Adrenal gland (tissue), 5 donors: ENCODE results near the gene HOTAIR.

Experiments used
- POLR2A ChIP-seq, 2 donors: fragments of 450-650 bp; IDR thresholded peaks; one replicate each; pipeline ENCODE4 v1.6.1; 2017; ENCODE audit warnings: antibody characterized with exemption in 2 of 2, mild to moderate bottlenecking in 2 of 2, moderate library complexity in 1 of 2
- TF ChIP-seq, protein P1 (sequence below), 6 experiments: fragments of 450-650 bp in 4 of 6; fragments of 200-600 bp in 2 of 6; sonication (generic) in 1 of 6; IDR thresholded peaks; 1 replicate in 5 of 6; 2 replicates in 1 of 6; pipeline versions ENCODE4 v1.5.1 to v1.8.0; 2016 to 2021; ENCODE audit warnings: antibody characterized with exemption in 6 of 6, mild to moderate bottlenecking in 2 of 6, moderate library complexity in 1 of 6
- donor health status: DM: no; HTN: no; CAD: no.

DNA sequence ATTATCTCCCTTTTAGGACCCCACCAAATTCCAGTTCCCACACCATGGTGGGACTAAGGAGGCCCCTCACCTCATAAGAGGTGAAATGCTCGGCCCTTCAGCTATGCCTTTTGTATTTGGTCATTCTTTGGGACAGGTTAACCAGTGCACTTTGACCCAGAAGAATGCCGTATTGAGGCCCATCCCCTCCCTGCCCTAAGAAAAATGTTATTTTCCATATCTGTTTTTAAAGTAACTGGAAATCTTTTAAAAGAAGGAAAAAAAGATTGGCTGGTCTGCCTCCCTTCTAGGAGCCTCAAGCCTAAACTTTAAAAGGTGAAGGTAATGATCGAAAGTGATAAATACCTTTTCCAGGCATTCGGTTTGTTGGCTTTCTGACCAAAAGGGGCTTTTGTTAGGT, 41.8 kb downstream of the HOTAIR start:
- TF ChIP-seq, protein P1, sequence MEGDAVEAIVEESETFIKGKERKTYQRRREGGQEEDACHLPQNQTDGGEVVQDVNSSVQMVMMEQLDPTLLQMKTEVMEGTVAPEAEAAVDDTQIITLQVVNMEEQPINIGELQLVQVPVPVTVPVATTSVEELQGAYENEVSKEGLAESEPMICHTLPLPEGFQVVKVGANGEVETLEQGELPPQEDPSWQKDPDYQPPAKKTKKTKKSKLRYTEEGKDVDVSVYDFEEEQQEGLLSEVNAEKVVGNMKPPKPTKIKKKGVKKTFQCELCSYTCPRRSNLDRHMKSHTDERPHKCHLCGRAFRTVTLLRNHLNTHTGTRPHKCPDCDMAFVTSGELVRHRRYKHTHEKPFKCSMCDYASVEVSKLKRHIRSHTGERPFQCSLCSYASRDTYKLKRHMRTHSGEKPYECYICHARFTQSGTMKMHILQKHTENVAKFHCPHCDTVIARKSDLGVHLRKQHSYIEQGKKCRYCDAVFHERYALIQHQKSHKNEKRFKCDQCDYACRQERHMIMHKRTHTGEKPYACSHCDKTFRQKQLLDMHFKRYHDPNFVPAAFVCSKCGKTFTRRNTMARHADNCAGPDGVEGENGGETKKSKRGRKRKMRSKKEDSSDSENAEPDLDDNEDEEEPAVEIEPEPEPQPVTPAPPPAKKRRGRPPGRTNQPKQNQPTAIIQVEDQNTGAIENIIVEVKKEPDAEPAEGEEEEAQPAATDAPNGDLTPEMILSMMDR (IDR thresholded peaks at IDR 0.05) = no peak
- TF ChIP-seq POLR2A (IDR thresholded peaks at IDR 0.05) = no peak
